GM12873 (cell line): ENCODE data around the gene GALNTL6.

ENCODE experiments used
- CTCF ChIP-seq: IDR thresholded peaks from 2 replicates; pipeline ENCODE4 v1.5.1; 2012; ENCODE audit warnings: low read depth, mild to moderate bottlenecking, moderate library complexity, low read length, control low read depth; ENCODE audit not compliant: insufficient read depth; ENCODE audit errors: missing control alignments

GALNTL6 gene

GRCh38 chr4:172630280-172630679, 817.1 kb downstream of the GALNTL6 start:
- TF ChIP-seq CTCF = no peak

GRCh38 chr4:172631832-172632231, 818.6 kb downstream of the GALNTL6 start:
- TF ChIP-seq CTCF = no peak

- TF ChIP-seq CTCF = no peak
These were observed 835.3 kb downstream of the GALNTL6 start for GRCh38 chr4:172648471-172648870.

GRCh38 chr4:172649143-172649542, 835.9 kb downstream of the GALNTL6 start:
- no peak for TF ChIP-seq CTCF

GRCh38 chr4:172650758-172651530, 837.7 kb downstream of the GALNTL6 start:
- no peak for TF ChIP-seq CTCF

- TF ChIP-seq CTCF = no peak
These were observed 838.8 kb downstream of the GALNTL6 start for GRCh38 chr4:172651961-172652360.

- TF ChIP-seq CTCF = no peak
These were observed 839.2 kb downstream of the GALNTL6 start for GRCh38 chr4:172652369-172652768.
